ENCODE data around the gene AQP1.

DNA sequence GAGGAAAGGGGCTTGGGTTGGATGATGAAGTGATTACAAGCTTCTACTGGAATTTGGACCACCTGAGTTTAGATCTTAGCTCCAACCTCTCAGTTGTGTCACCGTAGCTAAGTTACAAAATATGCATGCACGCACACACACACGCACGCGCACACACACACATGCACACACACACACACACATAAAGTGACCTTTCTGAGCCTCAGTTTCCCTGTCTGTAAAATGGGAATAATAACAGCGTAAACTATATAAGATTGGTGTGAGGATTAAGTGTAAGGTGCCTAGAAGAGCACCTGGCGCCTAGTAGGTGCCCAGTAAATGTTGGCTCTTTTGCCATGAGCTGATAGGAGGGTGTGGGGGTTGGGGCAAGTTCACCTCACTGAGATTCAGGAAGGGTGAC is 12.6 kb upstream of the AQP1 start:
- TF ChIP-seq, protein P1, sequence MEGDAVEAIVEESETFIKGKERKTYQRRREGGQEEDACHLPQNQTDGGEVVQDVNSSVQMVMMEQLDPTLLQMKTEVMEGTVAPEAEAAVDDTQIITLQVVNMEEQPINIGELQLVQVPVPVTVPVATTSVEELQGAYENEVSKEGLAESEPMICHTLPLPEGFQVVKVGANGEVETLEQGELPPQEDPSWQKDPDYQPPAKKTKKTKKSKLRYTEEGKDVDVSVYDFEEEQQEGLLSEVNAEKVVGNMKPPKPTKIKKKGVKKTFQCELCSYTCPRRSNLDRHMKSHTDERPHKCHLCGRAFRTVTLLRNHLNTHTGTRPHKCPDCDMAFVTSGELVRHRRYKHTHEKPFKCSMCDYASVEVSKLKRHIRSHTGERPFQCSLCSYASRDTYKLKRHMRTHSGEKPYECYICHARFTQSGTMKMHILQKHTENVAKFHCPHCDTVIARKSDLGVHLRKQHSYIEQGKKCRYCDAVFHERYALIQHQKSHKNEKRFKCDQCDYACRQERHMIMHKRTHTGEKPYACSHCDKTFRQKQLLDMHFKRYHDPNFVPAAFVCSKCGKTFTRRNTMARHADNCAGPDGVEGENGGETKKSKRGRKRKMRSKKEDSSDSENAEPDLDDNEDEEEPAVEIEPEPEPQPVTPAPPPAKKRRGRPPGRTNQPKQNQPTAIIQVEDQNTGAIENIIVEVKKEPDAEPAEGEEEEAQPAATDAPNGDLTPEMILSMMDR (IDR thresholded peaks at IDR 0.05): no peak
- TF ChIP-seq POLR2A (IDR thresholded peaks at IDR 0.05): no peak
